ENCODE data around the gene TSBP1. TPM values are rescaled to one million over a fixed set of nuclear protein-coding genes. Genes with fewer than 3 reads are reported as not detected.

The TSBP1 gene
- total RNA-seq, 1 donor from 2014 or later = not detected

- intact Hi-C loops (cut with DNase I) = loop anchor here (10.0 kb wide), 1 partner anchor 383 kb away; no protein-coding TSS in a partner anchor
- TF ChIP-seq POLR2AphosphoS5 (IDR thresholded peaks at IDR 0.05; ENCODE audit: insufficient read depth in 1 of 2, low read depth in 1 of 2) = no peak
- no peak for TF ChIP-seq POLR2A (IDR thresholded peaks at IDR 0.05)
- TF ChIP-seq, protein P1, sequence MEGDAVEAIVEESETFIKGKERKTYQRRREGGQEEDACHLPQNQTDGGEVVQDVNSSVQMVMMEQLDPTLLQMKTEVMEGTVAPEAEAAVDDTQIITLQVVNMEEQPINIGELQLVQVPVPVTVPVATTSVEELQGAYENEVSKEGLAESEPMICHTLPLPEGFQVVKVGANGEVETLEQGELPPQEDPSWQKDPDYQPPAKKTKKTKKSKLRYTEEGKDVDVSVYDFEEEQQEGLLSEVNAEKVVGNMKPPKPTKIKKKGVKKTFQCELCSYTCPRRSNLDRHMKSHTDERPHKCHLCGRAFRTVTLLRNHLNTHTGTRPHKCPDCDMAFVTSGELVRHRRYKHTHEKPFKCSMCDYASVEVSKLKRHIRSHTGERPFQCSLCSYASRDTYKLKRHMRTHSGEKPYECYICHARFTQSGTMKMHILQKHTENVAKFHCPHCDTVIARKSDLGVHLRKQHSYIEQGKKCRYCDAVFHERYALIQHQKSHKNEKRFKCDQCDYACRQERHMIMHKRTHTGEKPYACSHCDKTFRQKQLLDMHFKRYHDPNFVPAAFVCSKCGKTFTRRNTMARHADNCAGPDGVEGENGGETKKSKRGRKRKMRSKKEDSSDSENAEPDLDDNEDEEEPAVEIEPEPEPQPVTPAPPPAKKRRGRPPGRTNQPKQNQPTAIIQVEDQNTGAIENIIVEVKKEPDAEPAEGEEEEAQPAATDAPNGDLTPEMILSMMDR (IDR thresholded peaks at IDR 0.05) = no peak
- no peak overlapping the region for H3K27ac ChIP-seq
- no peak for DNase-seq (ENCODE audit: extremely low spot score in 2 of 2)
- H3K27me3 ChIP-seq = no peaks in the 10 kb centered on the region
- no peaks in the 10 kb centered on the region for H3K4me1 ChIP-seq
- no peak overlapping the region for H3K4me3 ChIP-seq
- no peaks in the 10 kb centered on the region for H3K9me3 ChIP-seq
- H3K36me3 ChIP-seq = no peaks in the 10 kb centered on the region
Measured at GRCh38 chr6:32411566-32412327, 40.0 kb upstream of the TSBP1 start.

DNA sequence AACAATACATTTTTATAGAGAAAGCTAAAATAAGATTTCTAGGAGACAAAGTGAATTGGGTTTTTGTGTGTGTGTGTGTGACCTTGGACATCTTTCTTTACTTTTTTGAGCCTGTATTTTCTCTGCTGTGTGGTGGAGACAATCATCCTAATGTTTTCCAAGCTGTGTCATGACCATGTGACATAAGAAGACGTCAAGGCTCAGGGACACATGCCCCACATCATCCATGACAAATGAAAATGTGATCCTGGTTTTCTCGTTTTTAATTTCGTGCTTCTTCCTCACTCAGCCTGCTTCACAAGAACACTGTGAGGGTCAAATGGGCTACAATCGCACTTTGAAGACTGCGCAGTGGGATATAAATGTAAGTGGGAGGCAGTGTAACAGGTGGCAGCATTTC is 39.2 kb upstream of the TSBP1 start:
- TF ChIP-seq POLR2A (IDR thresholded peaks at IDR 0.05) (no peak), POLR2AphosphoS5 (IDR thresholded peaks at IDR 0.05; ENCODE audit: insufficient read depth in 1 of 2, low read depth in 1 of 2) (no peak)
- TF ChIP-seq, protein P1 (IDR thresholded peaks at IDR 0.05) = no peak
- H3K27me3 ChIP-seq = no peaks in the 10 kb centered on the region

GRCh38 chr6:32406857-32407256 is 35.2 kb upstream of the TSBP1 start, which contains the start of gene BTNL2:
BTNL2 (minus strand) TSS chr6:32407181; CDS start chr6:32407123, 58 bp downstream.
- H3K27me3 ChIP-seq = no peaks in the 10 kb centered on the region
- DNase-seq (ENCODE audit: extremely low spot score in 2 of 2) = no peak
- no peak within 1 kb of the TSS for H3K27ac ChIP-seq
- TF ChIP-seq POLR2A (IDR thresholded peaks at IDR 0.05) (no peak), POLR2AphosphoS5 (IDR thresholded peaks at IDR 0.05; ENCODE audit: insufficient read depth in 1 of 2, low read depth in 1 of 2) (no peak)
- TF ChIP-seq, protein P1 (IDR thresholded peaks at IDR 0.05) = no peak
- intact Hi-C loops (cut with DNase I) = no loop called here
- no peaks in the 10 kb centered on the region for H3K4me1 ChIP-seq
- no peak within 1 kb of the TSS for H3K4me3 ChIP-seq
- H3K9me3 ChIP-seq = no peaks in the 10 kb centered on the region
- H3K36me3 ChIP-seq = no peaks in the 10 kb centered on the region

More for the DNA sequence above, 39.2 kb upstream of the TSBP1 start:
- no peak overlapping the region for H3K27ac ChIP-seq
- H3K36me3 ChIP-seq = no peaks in the 10 kb centered on the region
- intact Hi-C loops (cut with DNase I) = loop anchor here (10.0 kb wide), 1 partner anchor 384 kb away; no protein-coding TSS in a partner anchor
- H3K4me1 ChIP-seq = no peaks in the 10 kb centered on the region
- H3K9me3 ChIP-seq = no peaks in the 10 kb centered on the region
- no peak overlapping the region for H3K4me3 ChIP-seq
- DNase-seq (ENCODE audit: extremely low spot score in 2 of 2) = no peak

DNA sequence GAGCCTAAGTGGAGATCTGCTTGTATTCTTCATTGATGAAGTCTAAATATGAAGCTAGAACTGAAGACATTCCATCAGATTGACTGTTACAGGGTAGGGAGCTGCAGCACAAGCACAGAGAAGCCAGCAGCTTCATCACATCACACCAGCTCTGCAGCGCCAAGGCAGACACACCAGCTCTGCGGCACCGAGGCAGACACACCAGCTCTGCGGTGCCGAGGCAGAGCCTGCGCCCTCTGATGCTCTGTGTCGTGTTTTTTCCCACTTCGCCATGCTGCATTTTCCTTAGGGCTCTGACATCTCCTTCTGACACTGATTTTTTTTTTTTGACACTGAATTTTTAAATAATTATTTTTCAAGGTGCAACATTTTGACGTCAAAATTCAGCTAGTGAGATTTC is 34.5 kb upstream of the TSBP1 start:
- H3K4me1 ChIP-seq = no peaks in the 10 kb centered on the region
- no peaks in the 10 kb centered on the region for H3K36me3 ChIP-seq
- H3K27ac ChIP-seq = no peak overlapping the region
- no peaks in the 10 kb centered on the region for H3K27me3 ChIP-seq
- no peak for DNase-seq (ENCODE audit: extremely low spot score in 2 of 2)
- TF ChIP-seq, protein P1 (IDR thresholded peaks at IDR 0.05) = no peak
- TF ChIP-seq POLR2A (IDR thresholded peaks at IDR 0.05) (no peak), POLR2AphosphoS5 (IDR thresholded peaks at IDR 0.05; ENCODE audit: insufficient read depth in 1 of 2, low read depth in 1 of 2) (no peak)
- H3K4me3 ChIP-seq = no peak overlapping the region
- intact Hi-C loops (cut with DNase I) = no loop called here
- no peaks in the 10 kb centered on the region for H3K9me3 ChIP-seq

- Histone ChIP-seq H3K4me1 (no peaks in the 10 kb centered on the region), H3K27ac (no peak overlapping the region), H3K9me3 (no peaks in the 10 kb centered on the region), H3K27me3 (no peaks in the 10 kb centered on the region), H3K36me3 (no peaks in the 10 kb centered on the region), H3K4me3 (no peak overlapping the region)
- intact Hi-C loops (cut with DNase I) = no loop called here
- DNase-seq (ENCODE audit: extremely low spot score in 2 of 2) = no peak
- no peak for TF ChIP-seq POLR2AphosphoS5 (IDR thresholded peaks at IDR 0.05; ENCODE audit: insufficient read depth in 1 of 2, low read depth in 1 of 2)
- no peak for TF ChIP-seq POLR2A (IDR thresholded peaks at IDR 0.05)
- TF ChIP-seq, protein P1 (IDR thresholded peaks at IDR 0.05) = no peak
Measured at GRCh38 chr6:32405656-32406055, 34.0 kb upstream of the TSBP1 start.
